GM12878 (cell line): ENCODE measurements around the gene BCAS3. TPM values are rescaled to one million over a fixed set of nuclear protein-coding genes. Genes with fewer than 3 reads are reported as not detected.

Experiments
- ATAC-seq: fragments of 200-7000 bp; cut with Tn5 transposase; 3 replicates; pipeline ENCODE4 v1.9.1; 2020; ENCODE audit warnings: mild to moderate bottlenecking, moderate library complexity
- BruUV-seq: library from RNA; stranded (reverse); fragments of 400-500 nt; replicated peaks from 2 replicates; lab custom pipeline; 2021; lab: Mats Ljungman, UMichigan
- CTCF ChIA-PET: fragments of 300-600 bp; sonication (Branson Sonifier 250); formaldehyde crosslinking; extraction: SDS; loops from one replicate; lab custom pipeline; 2021; ENCODE audit warnings: inconsistent platforms; lab: Yijun Ruan, JAX
- POLR2A ChIA-PET: fragments of 350-600 bp; formaldehyde crosslinking; extraction: SDS; loops from one replicate; lab custom pipeline; 2021; ENCODE audit warnings: inconsistent platforms; lab: Charles Lee
- RAD21 ChIA-PET: fragments of 300-600 bp; sonication (Branson Sonifier 250); formaldehyde crosslinking; loops from one replicate; lab custom pipeline; 2023; ENCODE audit warnings: antibody characterized with exemption; ENCODE audit not compliant: unreplicated experiment; lab: Charles Lee
- SMC1A ChIA-PET: fragments of 300-600 bp; sonication (Branson Sonifier 250); formaldehyde crosslinking; loops from one replicate; lab custom pipeline; 2023; ENCODE audit not compliant: unreplicated experiment, uncharacterized antibody; lab: Charles Lee
- DNase-seq: peaks from one replicate; pipeline ENCODE4 v3.0.0-alpha.2; 2011; ENCODE audit warnings: low read depth, low spot score
- FAIRE-seq: peaks from 3 replicates; lab custom pipeline; 2011; peaks lifted over from hg19 to GRCh38; lab: Jason Lieb, UNC
- H2AFZ ChIP-seq: 2 replicates; pipeline ENCODE4 v1.6.0; 2011; ENCODE audit warnings: low read depth, low read length, control low read depth; ENCODE audit not compliant: control insufficient read depth
- H3K27ac ChIP-seq: 2 replicates; pipeline ENCODE4 v1.5.1; 2011; ENCODE audit warnings: control low read depth; ENCODE audit not compliant: control insufficient read depth, insufficient read depth
- H3K27me3 ChIP-seq, 2 experiments: replicated peaks in 1 of 2; 2 replicates each; pipeline versions ENCODE4 v1.6.0 to v1.6.1; 2011; ENCODE audit warnings: low read length in 1 of 2; ENCODE audit not compliant: control insufficient read depth in 2 of 2, insufficient read depth in 2 of 2
- H3K36me3 ChIP-seq, 2 experiments: 2 replicates each; pipeline ENCODE4 v1.5.1; 2011; ENCODE audit warnings: low read length in 1 of 2; ENCODE audit not compliant: control insufficient read depth in 2 of 2, insufficient read depth in 2 of 2
- H3K4me1 ChIP-seq: 2 replicates; pipeline ENCODE4 v1.6.1; 2011; ENCODE audit warnings: mild to moderate bottlenecking, low read length, moderate library complexity, mixed read lengths; ENCODE audit not compliant: control insufficient read depth, insufficient read depth
- H3K4me2 ChIP-seq: 2 replicates; pipeline ENCODE4 v1.6.0; 2011; ENCODE audit warnings: control low read depth; ENCODE audit not compliant: control insufficient read depth, insufficient read depth
- H3K4me3 ChIP-seq: fragments of 200-600 bp; sonication (generic); 2 replicates; pipeline ENCODE4 v1.5.1; 2016
- H3K79me2 ChIP-seq: 2 replicates; pipeline ENCODE4 v1.6.0; 2011; ENCODE audit warnings: low read length; ENCODE audit not compliant: control insufficient read depth, insufficient read depth
- H3K9ac ChIP-seq: 2 replicates; pipeline ENCODE4 v1.8.0; 2011; ENCODE audit warnings: low read length, control low read depth, mixed read lengths; ENCODE audit not compliant: control insufficient read depth, insufficient read depth
- H3K9me3 ChIP-seq: replicated peaks from 3 replicates; pipeline ENCODE4 v1.5.1; 2011; ENCODE audit warnings: mild to moderate bottlenecking, low read length; ENCODE audit not compliant: control insufficient read depth, insufficient read depth
- H4K20me1 ChIP-seq: 2 replicates; pipeline ENCODE4 v1.6.0; 2011; ENCODE audit not compliant: control insufficient read depth, insufficient read depth
- BCLAF1 ChIP-seq: fragments of 450-650 bp; IDR thresholded peaks from 2 replicates; pipeline ENCODE4 v1.6.1; 2017; ENCODE audit warnings: antibody characterized with exemption, mild to moderate bottlenecking, moderate library complexity
- EP300 ChIP-seq, 2 experiments: fragments of 150-350 bp in 1 of 2; IDR thresholded peaks; 2 replicates each; pipeline ENCODE4 v1.6.1; 2011 to 2012; ENCODE audit warnings: low read depth in 2 of 2, low read length in 2 of 2, borderline replicate concordance in 1 of 2, improper control_type of control experiment in 1 of 2, inconsistent platforms in 1 of 2; ENCODE audit not compliant: control insufficient read depth in 1 of 2
- HDGF ChIP-seq: fragments of 450-650 bp; IDR thresholded peaks from 2 replicates; pipeline ENCODE4 v1.6.1; 2016; ENCODE audit warnings: antibody characterized with exemption
- POLR2AphosphoS2 ChIP-seq: IDR thresholded peaks from 2 replicates; pipeline ENCODE4 v1.6.1; 2011; ENCODE audit warnings: low read depth, mild to moderate bottlenecking, low read length, improper control_type of control experiment, moderate library complexity
- SREBF1 ChIP-seq: IDR thresholded peaks from 2 replicates; pipeline ENCODE4 v1.6.1; 2012; ENCODE audit warnings: mild to moderate bottlenecking, low read length
- ZNF687 ChIP-seq: fragments of 450-650 bp; IDR thresholded peaks from 2 replicates; pipeline ENCODE4 v1.6.1; 2017; ENCODE audit warnings: mild to moderate bottlenecking, moderate library complexity
- WGBS: methylation state at CpG from one replicate; pipeline ENCODE4 v1.1.6; 2016; ENCODE audit warnings: low lambda C conversion rate; ENCODE audit not compliant: insufficient replicate concordance, insufficient coverage; ENCODE audit errors: missing lambda C conversion rate; 5-methylcytosine and 5-hydroxymethylcytosine counted together
- in situ Hi-C: fragments of 300-500 bp; cut with MboI; formaldehyde crosslinking; loops from 9 replicates; pipeline ENCODE4 v1.14.3; 2018; ENCODE audit warnings: mixed read lengths
- intact Hi-C: fragments of 100-400 bp; cut with micrococcal nuclease; formaldehyde crosslinking; loops from one replicate; pipeline ENCODE4 v1.14.2; 2022; ENCODE audit not compliant: unreplicated experiment
- polyA plus RNA-seq, 11 experiments: library from polyadenylated mRNA; depleted of rRNA in 4 of 11; unstranded in 6 of 11; stranded (reverse) in 5 of 11; fragments of >200 nt; fragmentation: Nextera tagmentation in 4 of 11; fragmentation: Illumina TruSeq in 1 of 11; extraction: Ambion mirVana in 4 of 11; extraction: Trizol in 1 of 11; gene quantifications; 1 replicate in 1 of 11; 2 replicates in 10 of 11; pipeline versions ENCODE4 v1.2.1 to v1.2.3, GENCODE V29; 2011 to 2016; ENCODE audit warnings: inconsistent platforms in 2 of 11, missing spikeins in 2 of 11, low read depth in 1 of 11
- total RNA-seq, 4 experiments: library from RNA; depleted of rRNA in 3 of 4; stranded (reverse); fragments of >200 nt in 3 of 4; fragmentation: Illumina TruSeq in 1 of 4; extraction: Trizol in 1 of 4; gene quantifications; 2 replicates each; pipeline versions ENCODE4 v1.2.1 to v1.2.3, GENCODE V29; 2013 to 2021

The BCAS3 gene
- total and polyA plus RNA-seq, 10 of the 15 experiments (the other 5 are each of a cell fraction or from before 2014, with no cell fraction given): 2.1 to 11.0 (median 6.6) TPM

- DNase-seq (no peak), FAIRE-seq (no peak), ATAC-seq (no peak)
- H3K36me3 ChIP-seq: no peaks in the 10 kb centered on the region
- TF ChIP-seq SREBF1 (no peak), HDGF (no peak), BCLAF1 (no peak), EP300 (IDR thresholded peaks at IDR 0.05; ENCODE audit: borderline replicate concordance in 1 of 2, control insufficient read depth in 1 of 2, low read depth in 2 of 2, low read length in 2 of 2) (no peak), POLR2AphosphoS2 (no peak), ZNF687 (no peak)
- ChIA-PET SMC1A (no interaction called here), POLR2A (no interaction called here), CTCF (interaction anchor here (0.6 kb wide), 1 partner anchor 47 kb away, joined by 3 read pairs; no protein-coding TSS in a partner anchor), RAD21 (no interaction called here)
- no peaks in the 10 kb centered on the region for H3K27me3 ChIP-seq
- H3K79me2 ChIP-seq: no peaks in the 10 kb centered on the region
- H3K27ac ChIP-seq: no peak overlapping the region
- H3K4me3 ChIP-seq: no peak overlapping the region
- no peak overlapping the region for H3K9ac ChIP-seq
- no peaks in the 10 kb centered on the region for H3K9me3 ChIP-seq
- no TSS peak for BruUV-seq
- intact Hi-C loops: no loop called here
- H4K20me1 ChIP-seq: no peaks in the 10 kb centered on the region
- H3K4me2 ChIP-seq: no peak overlapping the region
- H3K4me1 ChIP-seq: no peaks in the 10 kb centered on the region
- no peak overlapping the region for H2AFZ ChIP-seq
- in situ Hi-C loops: no loop called here
- WGBS: 66% methylated on average over 3 of the region's 3 CpGs
These were observed 249.0 kb downstream of the BCAS3 start for GRCh38 chr17:60926466-60927183.
